Lung (tissue), 12 donors: ENCODE measurements around the gene MRPL17. TPM values are rescaled to one million over a fixed set of nuclear protein-coding genes. Genes with fewer than 3 reads are reported as not detected.

Experiments
- ATAC-seq: fragments of 200-7000 bp; cut with Tn5 transposase; one replicate; pipeline ENCODE4 v1.9.1; 2020; ENCODE audit warnings: moderate number of reproducible peaks; ENCODE audit not compliant: insufficient read depth, low FRiP score
- DNase-seq, 3 donors: peaks; one replicate each; pipeline ENCODE4 v3.0.0-alpha.2; 2013 to 2017
- H3K27ac ChIP-seq, 2 donors: one replicate each; pipeline ENCODE4 v1.5.1; 2013; ENCODE audit warnings: mild to moderate bottlenecking in 2 of 2, moderate library complexity in 2 of 2, control low read depth in 1 of 2, inconsistent platforms in 1 of 2, low read depth in 1 of 2, low read length in 1 of 2
- H3K27me3 ChIP-seq, 3 donors: one replicate each; pipeline ENCODE4 v1.5.1; 2013; ENCODE audit warnings: low read length in 2 of 3; ENCODE audit not compliant: control insufficient read depth in 3 of 3, insufficient read depth in 3 of 3
- H3K36me3 ChIP-seq, 4 donors: one replicate each; pipeline ENCODE4 v1.5.1; 2013; ENCODE audit warnings: low read length in 4 of 4, mild to moderate bottlenecking in 1 of 4, moderate library complexity in 1 of 4; ENCODE audit not compliant: control insufficient read depth in 4 of 4, insufficient read depth in 4 of 4
- H3K4me1 ChIP-seq, 5 donors: one replicate each; pipeline ENCODE4 v1.5.1; 2013; ENCODE audit warnings: low read length in 5 of 5, mild to moderate bottlenecking in 2 of 5, moderate library complexity in 1 of 5; ENCODE audit not compliant: control insufficient read depth in 5 of 5, insufficient read depth in 5 of 5
- H3K4me3 ChIP-seq: one replicate; pipeline ENCODE4 v1.5.1; 2013; ENCODE audit warnings: mild to moderate bottlenecking, control low read depth, moderate library complexity
- H3K9ac ChIP-seq, 2 donors: one replicate each; pipeline ENCODE4 v1.5.1; 2013; ENCODE audit warnings: low read length in 2 of 2, control low read depth in 1 of 2; ENCODE audit not compliant: insufficient read depth in 1 of 2
- H3K9me3 ChIP-seq, 4 donors: one replicate each; pipeline ENCODE4 v1.5.1; 2013; ENCODE audit warnings: low read length in 3 of 4, mild to moderate bottlenecking in 1 of 4, moderate library complexity in 1 of 4; ENCODE audit not compliant: control insufficient read depth in 4 of 4, insufficient read depth in 3 of 4
- CTCF ChIP-seq: IDR thresholded peaks from 2 replicates; pipeline ENCODE4 v1.5.1; 2012; ENCODE audit warnings: mild to moderate bottlenecking; ENCODE audit errors: control extremely low read depth, extremely low read depth
- WGBS, 2 donors: extraction: QIAGEN DNeasy Blood & Tissue Kit; methylation state at CpG; one replicate each; pipeline ENCODE4 v1.1.7; 2013; 5-methylcytosine and 5-hydroxymethylcytosine counted together
- polyA plus RNA-seq, 2 donors: library from polyadenylated mRNA; stranded (reverse); fragments of 200-250 nt; gene quantifications; one replicate each; pipeline ENCODE4 v1.2.1, GENCODE V29; 2013
- total RNA-seq, 2 donors: library from RNA; depleted of rRNA in 1 of 2; stranded (reverse); fragments of >200 nt in 1 of 2; gene quantifications; one replicate each; pipeline ENCODE4 v1.2.1, GENCODE V29; 2014 to 2021
- donor health status: control.
- donor health status: control.
- donor health status: Bipolar disorder and iron deficiency.
- donor health status: healthy.
- donor health status: DM: yes; HTN: yes; CAD: no.

The MRPL17 gene
- total and polyA plus RNA-seq, 4 donors: 28.2 to 81.4 (median 45.9) TPM

GRCh38 chr11:6664551-6664950 lies 18.6 kb downstream of the MRPL17 start:
- Histone ChIP-seq H3K4me3 (no peak overlapping the region), H3K9ac (no peak overlapping the region), H3K9me3 (no peaks in the 10 kb centered on the region), H3K36me3 (no peaks in the 10 kb centered on the region), H3K27me3 (no peaks in the 10 kb centered on the region), H3K27ac (no peak overlapping the region), H3K4me1 (no peaks in the 10 kb centered on the region)
- no peak for ATAC-seq
- DNase-seq: no peak
- WGBS, 2 donors: 0 to 59% methylated on average over 1 of the region's 1 CpG
- TF ChIP-seq CTCF: no peak

GRCh38 chr11:6663794-6664469 lies 19.2 kb downstream of the MRPL17 start:
- TF ChIP-seq CTCF: no peak
- 62 to 91% methylated on average over 3 of the region's 3 CpGs for WGBS, 2 donors
- no peaks in the 10 kb centered on the region for H3K36me3 ChIP-seq
- ATAC-seq (no peak), DNase-seq (no peak)
- no peak overlapping the region for H3K27ac ChIP-seq
- H3K9ac ChIP-seq: no peak overlapping the region
- H3K9me3 ChIP-seq: no peaks in the 10 kb centered on the region
- H3K4me1 ChIP-seq: no peaks in the 10 kb centered on the region
- H3K27me3 ChIP-seq: no peaks in the 10 kb centered on the region
- H3K4me3 ChIP-seq: no peak overlapping the region

- ATAC-seq (no peak), DNase-seq (no peak)
- Histone ChIP-seq H3K4me1 (peaks cover 0 to 12% (median 3%) of the 10 kb centered on the region in 5 donors), H3K27me3 (no peaks in the 10 kb centered on the region), H3K9ac (no peak overlapping the region), H3K36me3 (no peaks in the 10 kb centered on the region), H3K9me3 (no peaks in the 10 kb centered on the region), H3K4me3 (no peak overlapping the region), H3K27ac (no peak overlapping the region)
- WGBS, 2 donors: 85 to 94% methylated on average over 3 of the region's 3 CpGs
- no peak for TF ChIP-seq CTCF
These were observed 22.4 kb downstream of the MRPL17 start for GRCh38 chr11:6660712-6661111.

GRCh38 chr11:6658647-6659046 lies 24.5 kb downstream of the MRPL17 start:
- H3K9me3 ChIP-seq: no peaks in the 10 kb centered on the region
- no peaks in the 10 kb centered on the region for H3K27me3 ChIP-seq
- peaks cover 0 to 24% (median 5%) of the 10 kb centered on the region in 5 donors for H3K4me1 ChIP-seq
- H3K4me3 ChIP-seq: no peak overlapping the region
- H3K27ac ChIP-seq: no peak overlapping the region
- H3K9ac ChIP-seq: no peak overlapping the region
- no peak for ATAC-seq
- no peak for TF ChIP-seq CTCF
- peaks cover 0 to 4% (median 0%) of the 10 kb centered on the region in 4 donors for H3K36me3 ChIP-seq
- no peak for DNase-seq
